Brain pericyte (primary cell): ENCODE measurements around the gene KLHL42.

Source experiments
- DNase-seq: peaks from one replicate; pipeline ENCODE4 v3.0.0-alpha.2; 2012; ENCODE audit warnings: low read depth, low spot score

KLHL42 gene

DNA sequence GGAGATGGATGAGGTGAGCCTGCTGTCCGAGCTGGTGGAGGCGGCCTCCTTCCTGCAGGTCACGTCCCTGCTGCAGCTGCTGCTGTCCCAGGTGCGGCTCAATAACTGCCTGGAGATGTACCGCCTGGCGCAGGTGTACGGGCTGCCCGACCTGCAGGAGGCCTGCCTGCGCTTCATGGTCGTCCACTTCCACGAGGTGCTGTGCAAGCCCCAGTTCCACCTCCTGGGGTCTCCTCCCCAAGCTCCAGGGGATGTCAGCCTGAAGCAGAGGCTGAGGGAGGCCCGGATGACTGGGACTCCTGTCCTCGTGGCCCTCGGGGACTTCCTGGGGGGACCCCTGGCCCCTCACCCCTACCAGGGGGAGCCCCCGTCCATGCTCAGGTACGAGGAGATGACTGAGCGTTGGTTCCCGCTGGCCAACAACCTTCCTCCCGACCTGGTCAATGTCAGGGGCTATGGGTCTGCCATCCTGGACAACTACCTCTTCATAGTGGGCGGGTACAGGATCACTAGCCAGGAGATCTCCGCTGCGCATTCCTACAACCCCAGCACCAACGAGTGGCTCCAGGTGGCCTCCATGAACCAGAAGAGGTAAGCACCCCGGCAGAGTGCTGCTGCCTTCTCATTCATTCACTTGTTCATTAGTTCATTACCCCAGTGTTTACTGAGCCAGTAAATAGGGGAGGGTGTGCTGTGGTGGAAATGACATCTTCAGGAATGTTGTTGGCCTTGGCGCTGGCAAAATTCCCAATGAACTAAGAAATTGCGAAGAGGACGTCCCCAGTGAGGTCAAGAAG lies 777 bp downstream of the KLHL42 start:
- no peak for DNase-seq

- no peak for DNase-seq
Measured at GRCh38 chr12:27781680-27782079, 1.6 kb downstream of the KLHL42 start.

- no peak for DNase-seq
Measured at GRCh38 chr12:27782481-27782880, 2.4 kb downstream of the KLHL42 start.

- DNase-seq = no peak
Measured at GRCh38 chr12:27785882-27786570, 6.0 kb downstream of the KLHL42 start.

DNA sequence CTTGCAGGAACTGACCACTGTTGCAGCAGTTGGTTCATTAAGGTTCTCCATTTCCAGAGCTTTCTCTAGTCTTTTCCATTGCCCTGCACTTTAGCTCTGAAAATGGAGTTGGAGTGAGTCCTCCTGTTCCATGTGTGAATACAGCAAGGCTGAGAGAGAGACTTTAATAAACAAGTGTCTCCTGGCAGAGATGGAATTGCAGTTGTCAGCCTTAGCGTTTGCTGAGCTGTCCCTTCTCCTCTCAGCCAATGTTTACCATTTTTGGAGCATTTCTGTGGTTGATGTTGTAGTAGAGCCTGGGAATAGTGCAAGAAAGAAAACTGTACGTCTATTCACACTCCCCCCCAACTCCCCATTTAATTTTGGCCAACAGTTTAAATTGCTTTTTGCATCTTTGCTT lies 7.5 kb downstream of the KLHL42 start:
- no peak for DNase-seq

GRCh38 chr12:27790179-27790578 lies 10.1 kb downstream of the KLHL42 start:
- DNase-seq = no peak

- no peak for DNase-seq
Measured at GRCh38 chr12:27794818-27795584, 15.0 kb downstream of the KLHL42 start.

DNA sequence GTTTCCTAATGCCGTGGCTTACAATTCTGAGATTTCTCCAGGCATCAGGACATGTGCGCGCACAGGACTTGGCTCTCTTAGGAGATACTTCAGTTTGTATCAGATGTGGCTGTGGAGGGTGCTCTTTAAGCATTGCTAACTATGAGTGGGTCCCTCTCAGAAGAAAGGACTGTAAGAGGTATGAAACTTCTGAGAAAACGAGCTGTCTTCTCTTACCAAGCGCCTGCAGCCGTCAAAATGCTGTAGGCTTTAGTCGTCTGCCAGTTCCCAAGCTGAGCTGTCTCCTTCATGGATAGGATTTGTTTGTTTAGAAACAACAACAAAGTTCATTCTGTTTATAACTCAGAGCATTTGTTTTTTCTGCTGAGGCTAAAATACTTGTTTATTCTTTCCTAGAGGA lies 16.1 kb downstream of the KLHL42 start:
- no peak for DNase-seq

DNA sequence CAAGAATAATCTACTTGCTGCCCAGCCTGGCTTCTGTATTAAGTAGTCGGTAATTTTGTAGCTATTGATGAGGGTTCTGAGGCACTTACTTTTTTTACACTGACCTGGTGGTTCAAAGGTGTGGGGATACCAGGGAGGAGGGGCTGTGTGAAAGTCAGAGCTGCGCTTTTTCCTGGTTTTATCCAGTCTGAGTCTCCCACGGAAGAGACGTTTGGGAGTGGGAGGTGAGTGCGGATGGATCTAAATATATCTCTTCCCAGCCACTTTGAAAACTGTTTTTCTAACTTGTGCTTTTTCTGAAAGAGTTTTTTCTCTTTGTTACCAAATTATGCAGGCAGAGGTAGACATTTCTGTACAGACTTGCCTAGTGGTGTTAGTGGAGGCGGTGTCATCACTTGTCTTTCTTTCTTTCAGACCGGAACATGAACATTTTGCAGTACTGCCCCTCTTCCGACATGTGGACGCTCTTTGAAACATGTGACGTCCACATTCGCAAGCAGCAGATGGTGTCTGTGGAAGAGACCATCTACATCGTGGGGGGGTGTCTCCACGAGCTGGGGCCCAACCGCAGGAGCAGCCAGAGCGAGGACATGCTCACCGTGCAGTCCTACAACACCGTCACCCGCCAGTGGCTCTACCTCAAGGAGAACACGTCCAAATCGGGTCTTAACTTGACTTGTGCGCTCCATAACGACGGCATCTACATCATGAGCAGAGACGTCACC lies 17.4 kb downstream of the KLHL42 start:
- DNase-seq = no peak

DNA sequence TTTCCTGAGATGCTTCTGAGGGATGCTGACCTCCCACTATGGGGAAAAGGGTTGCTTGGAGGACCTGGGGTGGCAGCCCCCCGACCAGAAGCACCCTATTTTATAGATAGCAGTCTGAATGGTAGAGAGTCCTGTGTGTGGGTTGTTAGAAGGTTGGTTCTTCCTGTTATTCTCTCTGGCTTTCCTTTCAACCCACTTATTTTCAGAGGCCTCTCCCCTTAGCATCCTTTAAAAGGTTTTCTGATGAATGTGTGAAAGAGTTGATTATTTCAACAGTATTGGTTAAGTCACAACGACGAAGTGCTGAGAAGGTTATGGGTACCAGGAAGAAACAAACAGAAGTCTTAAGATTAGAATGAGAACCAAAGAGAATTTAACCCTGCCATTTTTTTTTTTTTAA lies 20.8 kb downstream of the KLHL42 start:
- no peak for DNase-seq

DNA sequence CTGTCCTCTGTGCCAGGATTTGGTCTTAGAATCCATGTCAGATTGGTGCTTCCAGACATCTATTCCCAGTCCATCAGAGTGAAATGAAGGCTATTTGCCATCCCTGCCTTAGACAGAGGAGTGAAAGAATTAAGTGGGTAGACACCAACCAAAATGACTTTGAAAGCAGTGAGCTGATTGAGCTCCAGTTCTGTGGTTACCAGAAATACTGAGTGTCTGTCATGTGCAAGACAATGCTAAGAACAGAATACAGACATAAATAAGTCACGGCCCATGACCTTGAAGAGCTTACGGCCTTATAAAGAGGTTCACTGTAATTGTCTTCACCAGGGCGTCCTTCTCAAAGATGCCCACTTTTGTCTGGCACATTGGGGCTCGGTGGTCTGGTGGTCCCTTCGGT lies 21.6 kb downstream of the KLHL42 start:
- no peak for DNase-seq

GRCh38 chr12:27802511-27802910 lies 22.5 kb downstream of the KLHL42 start:
- DNase-seq = no peak

DNA sequence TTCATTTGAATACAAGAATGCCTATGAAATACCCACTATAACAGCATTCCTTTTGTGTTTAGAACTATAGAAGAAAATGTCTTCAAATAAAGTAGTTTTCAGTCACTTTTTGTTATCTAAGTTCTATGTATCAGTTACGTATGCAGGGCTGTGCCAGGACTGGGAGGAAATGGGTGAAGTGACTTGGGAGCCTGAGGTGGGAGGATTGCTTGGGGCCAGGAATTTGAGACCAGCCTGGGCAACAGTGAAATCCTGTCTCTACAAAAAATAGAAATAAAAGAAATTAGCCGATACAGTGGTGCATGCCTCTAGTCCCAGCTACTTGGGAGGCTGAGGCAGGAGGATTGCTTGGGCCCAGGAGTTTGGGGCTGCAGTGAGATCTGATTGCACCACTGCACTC lies 22.9 kb downstream of the KLHL42 start:
- no peak for DNase-seq

DNA sequence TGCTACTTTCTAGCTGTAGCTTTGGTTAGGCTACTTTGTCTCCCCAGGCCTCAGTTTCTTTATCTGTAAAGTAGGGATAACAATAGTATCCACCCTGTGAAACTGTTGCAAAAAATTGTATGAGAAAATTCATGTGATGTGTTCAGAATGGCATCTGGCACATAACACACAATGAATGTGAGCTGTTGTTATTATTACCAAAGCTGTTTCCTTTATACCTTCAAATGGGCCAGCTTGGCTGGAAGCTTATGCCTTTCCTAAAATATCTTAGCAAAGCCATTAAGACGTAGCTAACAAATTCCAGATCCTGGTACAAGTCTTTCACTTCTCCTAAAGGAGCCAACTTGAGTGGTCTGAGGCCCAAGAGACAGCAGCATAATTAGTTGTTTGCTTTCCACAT lies 25.2 kb downstream of the KLHL42 start:
- no peak for DNase-seq

- DNase-seq = no peak
Measured at GRCh38 chr12:27806259-27806658, 26.2 kb downstream of the KLHL42 start.

DNA sequence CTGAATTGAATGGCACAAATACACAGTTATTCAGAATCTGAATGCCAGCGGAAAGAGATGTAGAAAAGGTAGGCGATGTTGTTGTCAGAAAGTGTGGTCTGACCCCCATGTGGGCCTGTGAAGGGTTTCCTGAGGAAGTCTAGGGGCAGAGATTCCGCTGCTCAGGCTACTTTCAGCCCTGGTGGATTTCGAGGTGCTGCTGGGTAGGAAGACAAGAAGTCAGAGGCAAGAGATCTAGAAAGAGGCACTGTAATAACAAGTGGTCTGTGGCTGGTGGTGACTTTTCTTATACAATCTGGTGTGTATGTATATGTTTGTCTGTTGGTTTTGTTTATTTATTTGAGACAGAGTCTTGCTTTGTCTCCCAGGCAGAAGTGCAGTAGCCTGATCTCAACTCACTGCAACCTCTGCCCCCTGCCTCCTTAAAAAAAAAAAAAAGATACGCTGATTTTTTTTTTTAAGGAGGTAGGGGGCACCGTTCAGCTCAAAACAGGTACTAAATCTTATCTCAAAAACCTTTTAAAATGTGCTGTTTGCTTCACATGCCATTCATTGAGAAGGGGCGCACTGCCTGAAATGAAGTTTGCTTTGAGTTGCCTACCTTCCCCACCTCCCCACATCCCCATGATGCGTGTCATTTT lies 27.1 kb downstream of the KLHL42 start:
- DNase-seq = no peak

- no peak for DNase-seq
Measured at GRCh38 chr12:27808841-27809240, 28.8 kb downstream of the KLHL42 start.

DNA sequence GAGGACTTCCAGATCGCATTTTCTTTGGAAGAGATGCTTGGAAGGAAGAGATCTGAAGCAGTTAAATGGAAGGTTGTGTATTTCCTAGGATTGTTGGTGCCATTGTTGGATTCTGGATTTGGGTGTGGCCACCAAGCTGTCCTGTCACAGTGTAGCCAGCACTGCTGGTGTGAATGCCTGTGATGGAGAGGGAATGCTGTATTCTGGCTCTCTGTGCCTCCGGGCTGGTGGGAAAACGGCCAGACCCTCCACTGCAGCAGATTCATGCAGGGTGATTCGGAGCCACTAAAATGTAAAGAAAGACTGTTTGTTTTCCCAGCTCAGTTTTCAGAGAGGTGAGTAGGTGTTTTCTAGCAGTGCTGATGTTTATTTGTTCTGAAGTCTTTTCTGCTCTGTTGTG lies 30.7 kb downstream of the KLHL42 start:
- no peak for DNase-seq

DNA sequence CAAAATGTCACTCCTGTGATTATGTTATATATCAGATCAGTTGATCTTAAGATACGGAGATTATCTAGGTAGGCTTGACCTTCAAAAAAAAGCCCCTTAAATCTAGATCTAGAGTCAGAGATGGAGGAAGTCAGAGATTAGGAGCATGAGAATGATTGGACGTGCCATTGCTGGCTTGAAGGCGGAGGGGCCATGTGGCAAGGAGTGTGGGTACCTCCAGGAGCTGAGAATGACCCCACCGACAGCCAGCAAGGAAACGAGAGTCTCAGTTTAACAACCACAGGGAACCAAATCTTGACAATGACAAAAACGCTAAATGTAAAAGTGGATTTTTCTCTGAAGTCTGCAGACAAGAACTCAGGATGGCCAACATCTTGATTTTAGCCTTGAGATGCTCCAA lies 32.5 kb downstream of the KLHL42 start:
- no peak for DNase-seq

- DNase-seq = no peak
Measured at GRCh38 chr12:27814411-27814810, 34.4 kb downstream of the KLHL42 start.

DNA sequence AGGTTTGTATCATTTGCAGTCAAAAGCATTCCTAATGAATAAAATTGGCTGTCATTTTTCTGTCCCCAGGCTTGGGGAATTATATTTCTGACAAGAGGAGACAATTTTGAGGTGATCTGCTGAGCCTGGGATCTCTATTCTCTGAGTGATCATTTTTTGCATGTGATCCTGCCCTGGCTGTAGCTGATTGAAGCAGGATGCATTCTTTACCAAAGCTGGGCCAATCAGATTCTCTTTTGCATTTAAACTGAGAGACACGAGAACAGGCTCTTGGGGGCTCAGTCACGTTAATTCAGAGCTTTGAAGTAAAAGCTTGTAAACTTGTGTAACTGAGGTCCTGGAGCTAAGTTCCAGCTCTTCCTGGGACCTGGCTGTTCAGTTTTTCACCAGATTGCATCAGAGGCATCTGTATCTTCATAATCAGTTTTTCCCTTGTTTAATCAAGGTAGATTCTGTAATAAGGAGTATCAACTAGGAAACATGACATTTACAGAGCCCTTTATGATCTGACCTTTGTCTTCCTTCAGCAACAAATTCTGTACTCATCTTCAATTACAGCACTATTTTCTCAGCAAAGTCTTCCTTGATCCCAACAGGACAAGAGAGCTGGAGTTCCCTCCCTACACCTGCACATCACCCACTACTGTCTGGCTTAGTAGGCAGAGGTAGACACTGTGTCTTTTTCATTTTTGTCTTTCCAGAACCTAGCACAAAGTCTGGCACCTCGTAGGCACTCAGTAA lies 35.0 kb downstream of the KLHL42 start:
- DNase-seq = no peak
